Hepatocyte (in vitro differentiated cells): ENCODE data around the gene TTC32.

Source experiments
- EZH2 ChIP-seq: fragments of 200-600 bp; sonication (generic); IDR thresholded peaks from 2 replicates; pipeline ENCODE4 v1.6.1; 2016; ENCODE audit warnings: antibody characterized with exemption, mild to moderate bottlenecking, borderline replicate concordance
- EZH2phosphoT487 ChIP-seq: fragments of 200-600 bp; sonication (generic); IDR thresholded peaks from one replicate; pipeline ENCODE4 v1.6.1; 2018; ENCODE audit warnings: antibody characterized with exemption, mild to moderate bottlenecking, low read depth, moderate library complexity; ENCODE audit not compliant: unreplicated experiment, severe bottlenecking
- TF ChIP-seq, protein P1 (sequence below): fragments of 200-600 bp; sonication (generic); IDR thresholded peaks from 2 replicates; pipeline ENCODE4 v1.5.1; 2016; ENCODE audit warnings: antibody characterized with exemption, mild to moderate bottlenecking; ENCODE audit not compliant: poor library complexity

DNA sequence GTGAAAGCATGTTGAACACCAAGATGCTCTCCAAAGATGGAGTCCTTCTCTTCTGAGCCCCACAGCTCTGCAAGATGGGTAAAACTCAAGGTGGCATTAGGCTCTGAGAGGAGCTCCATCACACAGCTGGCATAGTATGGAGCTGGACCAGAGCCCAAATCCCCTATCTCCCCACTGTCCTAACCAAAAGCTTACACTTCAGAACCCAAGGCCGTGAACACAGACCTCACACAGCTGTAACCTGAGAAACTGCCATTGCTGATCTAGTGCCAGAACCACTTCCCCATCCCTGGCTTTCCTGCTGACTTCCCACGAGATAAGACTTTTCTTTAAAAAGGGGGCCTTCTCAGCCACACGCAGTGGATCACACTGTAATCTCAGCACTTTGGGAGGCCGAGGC is 25.0 kb downstream of the TTC32 start:
- TF ChIP-seq, protein P1, sequence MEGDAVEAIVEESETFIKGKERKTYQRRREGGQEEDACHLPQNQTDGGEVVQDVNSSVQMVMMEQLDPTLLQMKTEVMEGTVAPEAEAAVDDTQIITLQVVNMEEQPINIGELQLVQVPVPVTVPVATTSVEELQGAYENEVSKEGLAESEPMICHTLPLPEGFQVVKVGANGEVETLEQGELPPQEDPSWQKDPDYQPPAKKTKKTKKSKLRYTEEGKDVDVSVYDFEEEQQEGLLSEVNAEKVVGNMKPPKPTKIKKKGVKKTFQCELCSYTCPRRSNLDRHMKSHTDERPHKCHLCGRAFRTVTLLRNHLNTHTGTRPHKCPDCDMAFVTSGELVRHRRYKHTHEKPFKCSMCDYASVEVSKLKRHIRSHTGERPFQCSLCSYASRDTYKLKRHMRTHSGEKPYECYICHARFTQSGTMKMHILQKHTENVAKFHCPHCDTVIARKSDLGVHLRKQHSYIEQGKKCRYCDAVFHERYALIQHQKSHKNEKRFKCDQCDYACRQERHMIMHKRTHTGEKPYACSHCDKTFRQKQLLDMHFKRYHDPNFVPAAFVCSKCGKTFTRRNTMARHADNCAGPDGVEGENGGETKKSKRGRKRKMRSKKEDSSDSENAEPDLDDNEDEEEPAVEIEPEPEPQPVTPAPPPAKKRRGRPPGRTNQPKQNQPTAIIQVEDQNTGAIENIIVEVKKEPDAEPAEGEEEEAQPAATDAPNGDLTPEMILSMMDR: no peak
- TF ChIP-seq EZH2phosphoT487: no peak
- no peak for TF ChIP-seq EZH2
